KBM-7 (cell line): ENCODE measurements around the gene PROM2.

Experiments
- DNase-seq: peaks from one replicate; pipeline ENCODE4 v3.0.0-alpha.2; 2015
- in situ Hi-C: fragments of 300-500 bp; cut with MboI; formaldehyde crosslinking; loops from 2 replicates; pipeline ENCODE4 v1.14.3; 2020; ENCODE audit warnings: low sequenced_read_pairs, low pct_unique_long_range_greater_than_20kb, mixed read lengths

PROM2 gene

GRCh38 chr2:95281071-95281470, 6.8 kb downstream of the PROM2 start:
- DNase-seq, result no peak
- in situ Hi-C loops, result no loop called here

DNA sequence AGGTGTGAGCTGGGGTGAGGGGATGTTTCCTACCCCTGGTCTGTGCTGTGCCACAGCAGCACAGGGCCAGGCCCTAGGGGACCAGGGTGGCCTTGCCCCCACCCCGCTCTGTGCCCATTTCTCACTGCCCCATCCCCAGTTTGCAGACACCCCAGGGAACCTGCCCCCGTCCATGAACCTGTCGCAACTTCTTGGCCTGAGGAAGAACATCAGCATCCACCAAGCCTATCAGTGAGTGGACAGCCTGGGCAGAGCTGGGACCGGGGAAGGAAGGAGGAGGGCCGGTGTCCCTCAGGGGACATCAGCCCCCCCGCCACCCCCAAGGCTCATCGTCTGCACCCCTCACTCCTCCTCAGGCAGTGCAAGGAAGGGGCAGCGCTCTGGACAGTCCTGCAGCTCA, 7.5 kb downstream of the PROM2 start:
- DNase-seq, result no peak
- in situ Hi-C loops, result no loop called here

DNA sequence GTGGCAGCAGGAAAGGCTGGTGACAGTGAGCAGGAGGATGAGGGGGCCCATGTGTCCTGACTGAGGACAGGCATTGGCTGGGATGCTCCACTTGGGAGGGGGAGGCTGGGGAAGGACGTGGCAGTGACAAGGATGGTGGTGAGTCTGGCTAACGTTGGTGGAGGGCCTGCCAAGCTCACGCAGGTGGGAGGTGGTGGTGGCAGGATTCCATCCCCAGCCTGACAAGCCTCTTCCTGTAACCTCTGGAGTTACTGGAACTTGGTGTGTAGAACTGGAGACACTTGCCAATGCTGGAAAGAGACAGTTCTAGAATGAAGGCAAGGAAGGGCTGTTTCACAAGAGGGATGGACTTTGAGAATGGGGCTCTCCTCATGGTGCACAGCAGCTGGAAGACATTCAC, 8.2 kb downstream of the PROM2 start:
- DNase-seq, result no peak
- in situ Hi-C loops, result no loop called here

- DNase-seq, result no peak
- in situ Hi-C loops, result no loop called here
Observed at GRCh38 chr2:95283562-95283961, 9.3 kb downstream of the PROM2 start.

GRCh38 chr2:95284886-95285541, 10.8 kb downstream of the PROM2 start:
- in situ Hi-C loops, result no loop called here
- DNase-seq, result no peak

- in situ Hi-C loops, result no loop called here
- no peak for DNase-seq
Observed at GRCh38 chr2:95285542-95285932, 11.3 kb downstream of the PROM2 start.

DNA sequence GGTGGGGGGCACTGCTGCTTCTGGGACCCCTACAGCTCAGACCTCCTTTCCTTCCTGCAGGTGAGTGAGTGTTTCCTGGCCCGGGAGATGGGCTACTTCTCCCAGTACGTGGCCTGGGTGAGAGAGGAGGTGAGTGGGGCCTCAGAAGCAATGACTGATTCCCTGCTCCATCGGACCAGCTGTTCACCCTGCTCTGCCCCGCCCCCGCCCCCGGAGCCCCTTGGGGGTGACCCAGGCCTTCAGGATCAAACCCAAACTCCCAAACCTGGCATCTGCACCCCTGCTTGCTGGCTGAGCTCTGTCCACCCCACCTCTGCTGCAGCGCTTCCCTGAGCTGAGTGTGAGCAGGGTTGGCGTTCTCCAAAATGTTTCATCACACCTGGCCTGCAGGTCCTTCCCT, 13.1 kb downstream of the PROM2 start:
- no peak for DNase-seq
- in situ Hi-C loops, result no loop called here

DNA sequence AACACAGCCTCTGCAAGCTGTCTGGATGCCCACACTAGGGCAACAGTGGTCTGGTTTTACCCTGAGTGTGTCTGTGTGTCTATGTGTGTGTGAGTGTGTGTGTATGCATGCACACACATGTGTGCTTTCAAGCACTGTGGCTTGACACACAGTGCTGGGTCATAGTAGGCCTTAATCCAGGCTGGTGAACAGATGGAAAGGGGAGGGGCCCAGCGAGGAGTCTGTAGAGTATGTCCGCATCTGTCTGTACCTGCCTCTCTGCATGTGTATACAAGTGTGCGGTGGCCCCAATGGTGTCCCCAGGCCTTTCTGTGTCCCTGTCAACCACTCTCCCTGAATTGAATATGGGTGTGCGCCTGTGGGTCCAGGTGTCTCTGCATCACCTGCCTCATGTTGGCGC, 13.6 kb downstream of the PROM2 start:
- in situ Hi-C loops, result no loop called here

GRCh38 chr2:95289253-95289652, 15.0 kb downstream of the PROM2 start:
- in situ Hi-C loops, result no loop called here
- no peak for DNase-seq

More for the DNA sequence above, 13.6 kb downstream of the PROM2 start:
- no peak for DNase-seq

GRCh38 chr2:95291222-95291621, 17.0 kb downstream of the PROM2 start:
- no peak for DNase-seq
- in situ Hi-C loops, result no loop called here

DNA sequence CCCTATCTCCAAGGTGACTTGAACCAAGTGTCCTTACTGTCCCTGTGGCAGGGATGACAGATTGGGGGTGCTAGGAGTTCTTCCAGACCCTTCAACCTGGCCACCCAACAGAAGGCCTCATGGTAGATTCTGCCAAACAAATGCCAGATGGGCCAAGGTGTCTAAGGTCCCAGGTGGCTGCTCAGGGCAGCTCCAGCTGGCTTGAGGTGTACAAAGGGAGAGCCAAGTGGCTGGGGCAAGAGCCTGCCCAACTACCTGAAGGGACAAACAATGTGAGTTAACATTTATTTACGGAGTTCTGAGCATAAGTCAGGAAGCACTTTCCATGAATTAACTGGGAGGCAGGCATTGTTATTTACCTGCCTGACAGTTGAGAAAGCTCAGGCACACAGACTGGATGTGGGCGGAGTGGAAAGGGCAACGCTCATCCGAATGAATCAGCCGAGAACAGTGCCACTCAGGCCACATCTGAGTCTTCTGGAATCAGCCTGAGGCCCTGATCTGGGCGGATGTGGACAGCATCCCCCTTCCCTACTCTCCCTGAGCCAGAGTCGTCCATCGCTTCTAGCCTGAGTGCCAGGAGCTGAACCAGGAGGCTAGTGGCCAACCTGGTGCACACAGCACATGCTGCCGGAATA, 18.5 kb downstream of the PROM2 start:
- in situ Hi-C loops, result no loop called here
- DNase-seq, result no peak

GRCh38 chr2:95294579-95295250, 20.5 kb downstream of the PROM2 start:
- in situ Hi-C loops, result no loop called here
- no peak for DNase-seq

DNA sequence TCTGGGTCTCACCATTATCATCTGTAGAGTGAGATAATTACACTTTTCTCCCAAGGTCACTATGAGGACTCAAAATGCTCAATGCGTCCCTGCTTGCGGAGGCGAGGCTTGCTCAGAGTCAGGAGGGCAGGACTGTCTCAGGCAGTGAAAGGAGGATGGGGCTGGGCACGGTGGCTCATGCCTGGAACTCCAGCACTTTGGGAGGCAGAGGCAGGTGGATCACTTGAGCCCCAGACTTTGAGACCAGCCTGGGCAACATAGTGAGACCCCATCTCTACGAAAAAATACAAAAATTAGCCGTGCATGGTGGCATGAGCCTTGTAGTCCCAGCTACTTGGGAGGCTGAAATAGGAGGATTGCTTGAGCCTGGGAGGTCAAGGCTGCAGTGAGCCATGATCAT, 21.1 kb downstream of the PROM2 start:
- in situ Hi-C loops, result no loop called here
- no peak for DNase-seq

DNA sequence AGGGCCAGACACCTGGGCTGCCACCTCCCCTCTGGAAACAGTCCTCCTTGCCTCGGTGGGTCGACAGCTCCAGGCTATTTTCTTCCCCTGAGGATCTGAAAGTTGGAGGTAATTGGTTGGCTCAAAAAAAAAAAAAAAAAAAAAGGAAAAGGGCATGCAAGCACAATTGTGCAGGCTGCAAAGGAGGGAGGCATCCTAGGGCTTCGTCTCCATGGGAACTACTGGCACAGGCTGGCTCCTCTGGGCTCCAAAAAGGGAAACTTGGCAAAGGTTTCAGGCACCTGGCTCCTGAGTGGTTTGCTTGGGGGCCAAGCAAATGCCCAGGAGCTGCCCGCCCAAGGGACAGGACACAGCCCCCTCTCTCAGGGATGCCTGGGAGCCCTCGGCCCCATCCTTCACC, 21.8 kb downstream of the PROM2 start:
- no peak for DNase-seq
- in situ Hi-C loops, result no loop called here

- in situ Hi-C loops, result no loop called here
- no peak for DNase-seq
Observed at GRCh38 chr2:95296880-95297487, 22.7 kb downstream of the PROM2 start, which contains the start of gene KCNIP3. Gene KCNIP3, plus strand, starts transcription at chr2:95297347. Its CDS starts 92 bp downstream, at chr2:95297439.

DNA sequence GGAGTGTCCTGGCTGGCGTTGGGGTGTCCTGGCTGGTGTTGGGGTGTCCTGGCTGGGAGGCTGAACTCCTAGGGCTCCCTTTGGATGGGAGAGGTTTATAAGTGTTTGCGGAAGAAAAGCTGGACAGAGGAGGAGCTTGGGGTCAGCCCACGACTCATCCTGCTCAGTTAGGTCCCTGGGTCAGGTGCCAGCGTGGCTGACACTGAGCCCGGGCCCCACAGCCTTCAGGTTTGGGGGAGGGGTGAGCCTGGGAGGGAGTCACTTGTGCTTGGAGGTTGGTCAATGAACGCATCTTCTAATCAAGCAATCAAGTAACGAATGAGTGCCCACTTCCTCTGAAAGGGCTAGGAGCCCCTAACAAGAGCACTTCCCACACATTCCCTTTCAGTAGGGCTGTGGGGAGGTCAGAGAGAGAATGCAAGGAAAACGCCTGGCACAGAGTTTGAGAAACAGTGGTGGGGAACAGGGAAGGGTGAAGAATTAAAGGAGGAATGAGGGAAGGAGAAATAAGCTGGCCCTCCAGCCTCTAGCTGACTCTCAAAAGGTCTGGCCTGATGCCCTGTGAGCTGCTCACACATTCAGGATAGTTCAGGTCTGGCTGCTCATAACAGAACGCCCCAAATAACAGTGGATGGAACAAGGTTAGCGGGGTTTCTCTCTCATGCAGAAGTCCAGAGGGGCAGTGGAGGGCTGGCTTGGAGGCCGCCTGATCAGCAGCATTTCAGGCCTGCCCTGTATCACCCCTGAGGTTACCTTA, 23.6 kb downstream of the PROM2 start:
- in situ Hi-C loops, result no loop called here
- no peak for DNase-seq

DNA sequence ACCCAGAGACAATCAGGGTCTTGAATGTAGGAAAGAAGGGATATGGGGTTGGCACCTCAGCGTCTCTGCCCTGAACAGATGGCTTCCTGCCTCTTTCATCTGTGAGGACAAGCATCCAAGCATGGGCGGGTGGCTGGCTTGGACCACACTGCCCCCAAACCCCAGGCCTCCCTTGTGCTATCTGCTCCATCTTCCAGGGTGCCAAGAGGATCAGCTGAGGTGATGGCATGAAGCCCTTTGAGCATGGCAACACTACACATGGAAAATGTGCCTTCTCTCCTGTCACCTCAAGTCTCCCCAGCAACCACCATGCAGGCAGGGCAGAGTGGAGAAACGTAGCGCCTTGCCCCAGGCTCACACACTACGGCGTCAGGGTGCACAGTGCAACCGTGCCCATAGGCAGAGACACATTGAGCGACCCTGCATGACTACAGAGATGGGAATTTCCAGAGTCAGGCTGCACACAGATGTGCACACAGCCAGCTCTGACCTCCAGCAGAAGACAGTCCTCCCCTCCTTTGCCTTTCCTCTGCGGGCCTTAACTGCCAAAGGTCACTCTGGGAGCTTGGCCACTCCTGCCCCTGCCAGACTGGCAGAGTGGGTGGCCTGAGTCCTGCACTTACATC, 24.4 kb downstream of the PROM2 start:
- no peak for DNase-seq
- in situ Hi-C loops, result no loop called here

- DNase-seq, result no peak
- in situ Hi-C loops, result no loop called here
Observed at GRCh38 chr2:95299961-95300360, 25.7 kb downstream of the PROM2 start.

- peak; percentile 11 for DNase-seq
Observed at GRCh38 chr2:95300450-95300849, 26.2 kb downstream of the PROM2 start.

More at GRCh38 chr2:95300450-95300849, 26.2 kb downstream of the PROM2 start:
- in situ Hi-C loops, result no loop called here
